Testis (tissue), 3 donors: ENCODE results near the gene BTRC. TPM values are rescaled to one million over a fixed set of nuclear protein-coding genes. Genes with fewer than 3 reads are reported as not detected.
"Not testable (repeated sequence)": the region's sequence is repeated elsewhere in the genome, so short reads cannot be mapped to it uniquely, and the experiment has no call there.

ENCODE experiments used
- DNase-seq: peaks from one replicate; pipeline ENCODE4 v3.0.0-alpha.2; 2019
- H3K27ac ChIP-seq, 2 donors: fragments of 200-600 bp; sonication (generic); one replicate each; pipeline ENCODE4 v1.5.1; 2019
- H3K27me3 ChIP-seq: fragments of 200-600 bp; sonication (generic); one replicate; pipeline ENCODE4 v1.5.1; 2019
- H3K36me3 ChIP-seq: fragments of 200-600 bp; sonication (generic); one replicate; pipeline ENCODE4 v1.5.1; 2017; ENCODE audit warnings: low read depth; ENCODE audit errors: missing control alignments
- H3K4me1 ChIP-seq: fragments of 200-600 bp; sonication (generic); one replicate; pipeline ENCODE4 v1.5.1; 2019
- H3K4me3 ChIP-seq, 2 donors: fragments of 200-600 bp; sonication (generic); one replicate each; pipeline ENCODE4 v1.5.1; 2017 to 2019
- H3K9me3 ChIP-seq: fragments of 200-600 bp; sonication (generic); one replicate; pipeline ENCODE4 v1.5.1; 2017
- POLR2A ChIP-seq: fragments of 450-650 bp; IDR thresholded peaks from one replicate; pipeline ENCODE4 v1.6.1; 2017; ENCODE audit warnings: antibody characterized with exemption, mild to moderate bottlenecking, moderate library complexity
- WGBS, 2 donors: methylation state at CpG; one replicate each; pipeline ENCODE4 v1.1.5; 2018; 5-methylcytosine and 5-hydroxymethylcytosine counted together
- intact Hi-C: fragments of 100-400 bp; cut with DNase I; formaldehyde crosslinking; loops from one replicate; pipeline ENCODE4 v1.15.1; 2023; ENCODE audit warnings: low total_unique reads
- polyA plus RNA-seq: library from polyadenylated mRNA; stranded (reverse); fragments of 350-450 nt; fragmentation: Illumina TruSeq; extraction: RNeasy Lipid Tissue Mini Kit (QIAGEN cat#74804); gene quantifications from one replicate; pipeline ENCODE4 v1.2.3, GENCODE V29; 2014; ENCODE audit warnings: low read depth, low replicate concordance; ENCODE audit not compliant: insufficient read depth
- total RNA-seq, 2 donors: library from RNA; depleted of rRNA; stranded (reverse); fragments of >200 nt; gene quantifications; one replicate each; pipeline ENCODE4 v1.2.3, GENCODE V29; 2016
- TF ChIP-seq, protein P1 (sequence below), 3 experiments: fragments of 450-650 bp in 2 of 3; fragments of 200-600 bp in 1 of 3; sonication (generic) in 1 of 3; IDR thresholded peaks; one replicate each; pipeline ENCODE4 v1.5.1; 2016 to 2019; ENCODE audit warnings: antibody characterized with exemption in 3 of 3, mild to moderate bottlenecking in 2 of 3, moderate library complexity in 1 of 3

BTRC gene
- total and polyA plus RNA-seq, 3 donors from 2014 or later, result 40.0 to 43.8 (median 41.0) TPM

DNA sequence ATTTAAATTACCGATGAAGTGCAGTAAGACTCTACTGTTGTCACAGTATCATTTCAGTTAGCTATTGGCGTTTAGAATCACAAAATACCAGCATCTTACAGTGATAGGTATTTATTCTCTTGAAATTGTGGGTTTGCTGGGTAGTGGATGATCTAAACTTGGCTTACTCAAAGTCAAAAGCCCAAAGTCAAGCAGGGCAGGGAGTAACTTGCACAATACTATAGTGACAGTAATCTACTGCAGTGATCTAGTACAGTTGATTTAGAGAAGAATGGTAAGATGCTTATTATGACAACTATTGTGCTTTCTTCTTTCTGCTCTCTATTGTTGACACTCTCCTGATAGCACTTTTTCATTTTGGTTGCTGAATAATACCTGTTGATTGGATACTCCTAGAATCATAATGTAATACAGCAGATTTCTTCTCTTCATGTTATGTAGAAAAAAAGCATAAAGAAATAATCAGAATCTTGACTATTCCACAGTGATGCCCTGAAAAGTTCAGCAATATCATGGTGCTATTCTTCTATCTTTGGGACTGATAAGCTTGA is 10.0 kb downstream of the BTRC start:
- Histone ChIP-seq H3K27me3 (no peaks in the 10 kb centered on the region), H3K36me3 (no peaks in the 10 kb centered on the region), H3K27ac (no peak overlapping the region), H3K4me3 (no peak overlapping the region), H3K4me1 (peaks cover 6% of the 10 kb centered on the region), H3K9me3 (no peaks in the 10 kb centered on the region)
- no peak for DNase-seq
- intact Hi-C loops, result no loop called here
- no peak for TF ChIP-seq POLR2A
- TF ChIP-seq, protein P1, sequence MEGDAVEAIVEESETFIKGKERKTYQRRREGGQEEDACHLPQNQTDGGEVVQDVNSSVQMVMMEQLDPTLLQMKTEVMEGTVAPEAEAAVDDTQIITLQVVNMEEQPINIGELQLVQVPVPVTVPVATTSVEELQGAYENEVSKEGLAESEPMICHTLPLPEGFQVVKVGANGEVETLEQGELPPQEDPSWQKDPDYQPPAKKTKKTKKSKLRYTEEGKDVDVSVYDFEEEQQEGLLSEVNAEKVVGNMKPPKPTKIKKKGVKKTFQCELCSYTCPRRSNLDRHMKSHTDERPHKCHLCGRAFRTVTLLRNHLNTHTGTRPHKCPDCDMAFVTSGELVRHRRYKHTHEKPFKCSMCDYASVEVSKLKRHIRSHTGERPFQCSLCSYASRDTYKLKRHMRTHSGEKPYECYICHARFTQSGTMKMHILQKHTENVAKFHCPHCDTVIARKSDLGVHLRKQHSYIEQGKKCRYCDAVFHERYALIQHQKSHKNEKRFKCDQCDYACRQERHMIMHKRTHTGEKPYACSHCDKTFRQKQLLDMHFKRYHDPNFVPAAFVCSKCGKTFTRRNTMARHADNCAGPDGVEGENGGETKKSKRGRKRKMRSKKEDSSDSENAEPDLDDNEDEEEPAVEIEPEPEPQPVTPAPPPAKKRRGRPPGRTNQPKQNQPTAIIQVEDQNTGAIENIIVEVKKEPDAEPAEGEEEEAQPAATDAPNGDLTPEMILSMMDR (IDR thresholded peaks at IDR 0.05), result no peak
- WGBS, 2 donors, result 69 to 78% methylated on average over 2 of the region's 2 CpGs

DNA sequence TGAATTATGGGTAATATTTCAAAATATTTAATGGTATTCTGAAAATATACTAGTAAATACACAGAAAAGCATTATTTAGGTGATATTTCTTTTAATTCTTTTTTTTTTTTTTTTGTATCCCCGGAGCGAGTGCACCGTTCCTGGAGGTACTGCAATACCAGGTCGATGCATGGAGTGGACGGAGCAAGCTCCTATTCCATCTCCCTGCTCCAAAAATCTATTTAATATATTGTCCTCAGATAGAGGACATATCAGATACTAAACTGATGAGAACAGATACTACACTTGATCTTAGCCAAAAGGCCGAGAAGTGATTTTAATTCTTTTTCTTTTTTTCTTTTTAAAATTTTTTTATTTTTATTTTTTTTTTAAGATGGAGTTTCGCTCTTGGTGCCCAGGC is 10.8 kb downstream of the BTRC start:
- H3K27me3 ChIP-seq, result no peaks in the 10 kb centered on the region
- H3K9me3 ChIP-seq, result no peaks in the 10 kb centered on the region
- H3K27ac ChIP-seq, result no peak overlapping the region
- WGBS, 2 donors, result 78 to 93% methylated on average over 7 of the region's 7 CpGs
- TF ChIP-seq, protein P1 (IDR thresholded peaks at IDR 0.05), result no peak
- TF ChIP-seq POLR2A, result no peak
- peaks cover 6% of the 10 kb centered on the region for H3K4me1 ChIP-seq
- no peak for DNase-seq
- H3K36me3 ChIP-seq, result no peaks in the 10 kb centered on the region
- H3K4me3 ChIP-seq, result no peak overlapping the region
- intact Hi-C loops, result no loop called here

DNA sequence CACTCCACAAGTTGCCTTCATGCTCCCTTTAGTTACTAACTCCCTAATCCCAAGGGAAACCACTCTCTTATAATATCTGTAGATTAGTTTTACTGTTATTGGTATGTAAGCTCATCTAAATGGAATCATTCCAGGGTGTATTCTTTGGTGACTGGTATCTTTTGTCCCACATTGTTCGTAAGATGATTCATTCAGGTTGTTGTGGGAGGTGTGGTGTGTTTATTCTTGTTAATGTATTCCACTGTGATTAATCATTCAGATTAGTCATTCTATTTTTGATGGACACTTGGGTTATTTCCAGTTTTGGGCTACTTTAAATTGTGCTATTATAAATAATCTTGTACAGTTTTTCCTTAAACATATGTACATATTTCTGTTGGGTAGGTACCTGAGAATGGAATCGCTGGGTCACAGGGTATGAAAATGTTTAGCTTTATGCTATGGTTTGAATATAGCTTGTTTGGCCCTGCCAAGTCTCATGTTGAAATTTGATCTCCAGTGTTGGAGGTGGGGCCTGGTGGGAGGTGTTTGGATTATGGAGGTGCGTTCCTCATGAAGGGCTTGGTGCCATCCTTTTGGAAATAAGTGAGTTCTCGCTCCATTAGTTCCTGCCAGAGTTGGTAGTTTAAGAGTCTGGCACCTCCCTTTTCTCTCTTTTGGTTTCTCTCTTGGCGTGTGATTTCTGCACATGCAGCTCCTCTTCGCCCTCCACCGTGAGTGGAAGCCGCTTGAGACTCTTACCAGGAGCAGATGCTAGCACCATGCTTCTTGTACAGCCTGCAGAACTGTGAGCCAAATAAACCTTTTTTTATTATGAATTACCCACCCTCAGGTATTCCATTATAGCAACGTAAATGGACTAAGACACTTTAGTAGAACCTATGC is 13.8 kb downstream of the BTRC start:
- DNase-seq, result no peak
- WGBS, 2 donors, result 90% methylated on average over 9 of the region's 9 CpGs

DNA sequence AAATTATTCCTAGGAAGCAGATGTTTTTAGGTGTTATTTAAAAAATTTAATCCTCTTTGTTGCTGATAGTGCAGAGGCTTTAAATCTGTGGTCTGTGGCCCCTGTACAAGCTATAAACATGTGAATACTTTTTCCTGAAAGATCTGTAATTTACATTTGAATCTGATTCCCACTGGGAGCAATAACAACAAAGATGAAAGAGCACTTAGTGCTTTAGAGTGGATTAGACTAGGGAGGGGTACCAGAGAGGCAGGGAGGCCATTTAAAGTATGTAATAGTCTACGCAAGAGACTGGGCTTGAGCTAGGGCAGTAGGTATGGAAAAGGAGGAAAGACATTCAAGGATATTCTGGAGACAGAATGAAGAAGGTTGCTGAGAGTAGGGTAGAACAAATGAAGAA is 19.1 kb downstream of the BTRC start:
- Histone ChIP-seq H3K4me1 (no peaks in the 10 kb centered on the region), H3K9me3 (no peaks in the 10 kb centered on the region), H3K27me3 (no peaks in the 10 kb centered on the region), H3K27ac (no peak overlapping the region), H3K36me3 (no peaks in the 10 kb centered on the region), H3K4me3 (no peak overlapping the region)
- TF ChIP-seq POLR2A, result no peak
- TF ChIP-seq, protein P1 (IDR thresholded peaks at IDR 0.05), result no peak
- 97 to 100% methylated on average over 1 of the region's 1 CpG for WGBS, 2 donors
- DNase-seq, result no peak
- intact Hi-C loops, result no loop called here

More for the DNA sequence above, 13.8 kb downstream of the BTRC start:
- TF ChIP-seq POLR2A, result no peak
- TF ChIP-seq, protein P1 (IDR thresholded peaks at IDR 0.05), result no peak
- H3K27me3 ChIP-seq, result no peaks in the 10 kb centered on the region
- H3K4me1 ChIP-seq, result peaks cover 6% of the 10 kb centered on the region
- H3K27ac ChIP-seq, result no peak overlapping the region
- H3K36me3 ChIP-seq, result no peaks in the 10 kb centered on the region
- no peaks in the 10 kb centered on the region for H3K9me3 ChIP-seq
- intact Hi-C loops, result no loop called here
- no peak overlapping the region for H3K4me3 ChIP-seq

DNA sequence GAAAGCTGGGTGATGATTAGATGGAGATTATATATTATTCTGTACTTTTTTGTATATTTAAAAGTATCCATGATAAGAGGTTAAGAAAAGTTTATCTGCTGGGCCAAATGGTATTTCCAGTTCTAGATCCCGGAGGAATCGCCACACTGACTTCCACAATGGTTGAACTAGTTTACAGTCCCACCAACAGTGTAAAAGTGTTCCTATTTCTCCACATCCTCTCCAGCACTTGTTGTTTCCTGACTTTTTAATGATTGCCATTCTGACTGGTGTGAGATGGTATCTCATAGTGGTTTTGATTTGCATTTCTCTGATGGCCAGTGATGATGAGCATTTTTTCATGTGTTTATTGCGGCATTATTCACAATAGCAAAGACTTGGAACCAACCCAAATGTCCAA is 20.0 kb downstream of the BTRC start:
- H3K27ac ChIP-seq, intact Hi-C loops, DNase-seq, H3K36me3 ChIP-seq, H3K4me1 ChIP-seq, H3K9me3 ChIP-seq, H3K4me3 ChIP-seq, H3K27me3 ChIP-seq: not testable (repeated sequence)
- 97% methylated on average over 3 of the region's 3 CpGs for WGBS, 2 donors
